Esophagus squamous epithelium (tissue), 4 donors: Measurements from ENCODE around the gene LAMA3.

ENCODE experiments used
- POLR2A ChIP-seq, 4 donors: fragments of 450-650 bp; IDR thresholded peaks; one replicate each; pipeline ENCODE4 v1.6.1; 2017; ENCODE audit warnings: antibody characterized with exemption in 4 of 4, mild to moderate bottlenecking in 4 of 4, moderate library complexity in 3 of 4
- TF ChIP-seq, protein P1 (sequence below), 6 experiments: fragments of 450-650 bp in 4 of 6; fragments of 200-600 bp in 2 of 6; sonication (generic) in 2 of 6; IDR thresholded peaks; one replicate each; pipeline ENCODE4 v1.5.1; 2016 to 2019; ENCODE audit warnings: antibody characterized with exemption in 6 of 6, mild to moderate bottlenecking in 4 of 6, moderate library complexity in 4 of 6

DNA sequence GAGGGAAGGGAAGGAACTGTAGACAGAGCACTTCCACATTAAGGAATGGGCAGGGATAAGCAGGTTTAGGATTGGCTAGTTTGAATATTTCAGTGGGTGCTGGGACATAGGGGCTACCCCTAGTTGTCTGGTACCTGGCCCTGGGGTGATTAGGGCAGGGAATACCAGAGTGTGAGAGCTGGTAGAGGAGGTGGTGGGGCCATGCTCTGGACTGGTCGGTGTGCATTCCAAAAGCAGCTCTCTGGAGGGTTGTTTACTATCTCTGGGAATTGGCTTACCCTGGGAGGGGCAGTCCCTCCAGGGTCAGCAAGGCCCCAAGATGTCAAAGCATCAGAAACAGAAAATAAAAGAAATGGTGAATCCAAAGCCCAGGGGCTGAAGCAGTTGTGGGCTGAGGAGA lies 103.8 kb downstream of the LAMA3 start:
- TF ChIP-seq, protein P1, sequence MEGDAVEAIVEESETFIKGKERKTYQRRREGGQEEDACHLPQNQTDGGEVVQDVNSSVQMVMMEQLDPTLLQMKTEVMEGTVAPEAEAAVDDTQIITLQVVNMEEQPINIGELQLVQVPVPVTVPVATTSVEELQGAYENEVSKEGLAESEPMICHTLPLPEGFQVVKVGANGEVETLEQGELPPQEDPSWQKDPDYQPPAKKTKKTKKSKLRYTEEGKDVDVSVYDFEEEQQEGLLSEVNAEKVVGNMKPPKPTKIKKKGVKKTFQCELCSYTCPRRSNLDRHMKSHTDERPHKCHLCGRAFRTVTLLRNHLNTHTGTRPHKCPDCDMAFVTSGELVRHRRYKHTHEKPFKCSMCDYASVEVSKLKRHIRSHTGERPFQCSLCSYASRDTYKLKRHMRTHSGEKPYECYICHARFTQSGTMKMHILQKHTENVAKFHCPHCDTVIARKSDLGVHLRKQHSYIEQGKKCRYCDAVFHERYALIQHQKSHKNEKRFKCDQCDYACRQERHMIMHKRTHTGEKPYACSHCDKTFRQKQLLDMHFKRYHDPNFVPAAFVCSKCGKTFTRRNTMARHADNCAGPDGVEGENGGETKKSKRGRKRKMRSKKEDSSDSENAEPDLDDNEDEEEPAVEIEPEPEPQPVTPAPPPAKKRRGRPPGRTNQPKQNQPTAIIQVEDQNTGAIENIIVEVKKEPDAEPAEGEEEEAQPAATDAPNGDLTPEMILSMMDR (IDR thresholded peaks at IDR 0.05): no peak
- TF ChIP-seq POLR2A (IDR thresholded peaks at IDR 0.05): no peak
